HG03460 (cell line): ENCODE data around the gene TRIP13.
A peak's percentile ranks its signal among the peaks of the same experiment; 100 is the strongest.

Experiments
- ATAC-seq: cut with Tn5 transposase; IDR thresholded peaks from one replicate; pipeline ENCODE4 v1.9.1; 2021; ENCODE audit not compliant: unreplicated experiment

The TRIP13 gene

GRCh38 chr5:949815-950560, 57.3 kb downstream of the TRIP13 start:
- no peak for ATAC-seq

DNA sequence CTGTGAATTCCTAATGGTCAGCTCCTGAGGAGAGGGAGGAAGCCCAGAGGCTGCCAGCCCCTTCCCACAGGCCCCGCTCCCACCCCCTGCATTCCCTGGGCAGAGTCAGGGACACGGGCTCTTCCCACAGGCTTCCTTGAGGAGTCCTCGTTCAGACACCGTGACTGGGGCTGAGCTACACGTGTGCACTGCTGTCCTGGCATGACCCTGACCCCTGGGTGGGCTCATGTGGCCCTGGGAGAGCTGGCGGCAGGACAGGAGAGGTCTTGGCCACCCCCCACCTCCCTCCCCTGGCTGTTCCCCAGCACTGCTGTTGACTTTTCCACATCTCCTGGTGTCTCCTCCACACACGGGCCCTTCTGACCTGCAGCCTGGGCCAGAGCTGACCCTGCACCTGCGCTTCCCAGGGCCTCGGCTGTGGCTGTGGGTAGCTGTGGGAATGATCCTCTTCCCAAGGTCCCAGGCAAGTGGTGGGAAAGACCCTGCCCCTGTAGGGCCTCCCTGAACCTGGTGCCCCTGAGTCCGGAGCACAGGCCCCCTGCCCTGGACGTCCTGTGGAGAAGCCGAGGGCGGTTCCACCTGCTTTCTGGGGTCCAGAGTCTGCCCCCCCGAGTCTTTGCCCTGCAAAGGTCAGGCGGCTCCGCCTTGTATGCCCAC, 59.4 kb downstream of the TRIP13 start:
- no peak for ATAC-seq

GRCh38 chr5:952597-953271, 60.0 kb downstream of the TRIP13 start:
- no peak for ATAC-seq

GRCh38 chr5:953535-954449, 61.1 kb downstream of the TRIP13 start:
- no peak for ATAC-seq

GRCh38 chr5:955886-956761, 63.4 kb downstream of the TRIP13 start:
- no peak for ATAC-seq

- ATAC-seq, result peak; percentile 58
These were observed 64.5 kb downstream of the TRIP13 start for GRCh38 chr5:956941-957747.

DNA sequence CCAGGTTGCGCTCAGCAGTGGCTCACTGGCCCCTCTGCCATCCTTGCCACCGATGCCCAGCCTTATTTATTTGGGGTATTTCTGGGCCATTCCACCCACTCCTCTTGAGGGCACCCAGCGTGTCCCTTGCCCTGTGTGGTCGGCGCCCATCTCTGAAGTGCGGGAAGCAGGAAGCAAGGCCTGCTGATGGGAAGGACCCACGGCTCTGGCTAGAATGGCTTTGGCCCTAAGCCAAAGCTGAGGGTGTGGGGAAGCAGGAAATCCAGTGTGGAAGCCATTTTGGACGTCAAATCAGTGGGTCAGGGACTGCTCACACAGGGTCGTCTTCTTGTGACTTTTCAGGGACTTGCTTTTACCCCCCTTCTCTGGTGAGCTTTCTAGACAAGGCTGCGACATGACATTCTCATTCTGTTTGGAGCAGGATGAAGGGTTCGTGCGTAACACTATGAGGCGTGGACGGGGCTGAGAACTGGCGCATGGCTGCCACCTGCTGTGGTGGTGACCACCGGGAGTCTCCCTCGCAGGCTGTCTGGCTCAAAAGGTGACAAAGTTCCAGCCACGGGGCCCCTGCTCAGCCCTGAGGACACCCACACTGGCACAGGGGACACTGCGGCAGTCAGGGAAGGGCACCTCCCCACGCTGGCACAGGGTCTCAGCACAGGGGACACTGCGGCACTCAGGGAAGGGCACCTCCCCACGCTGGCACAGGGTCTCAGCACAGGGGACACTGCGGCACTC, 65.2 kb downstream of the TRIP13 start:
- no peak for ATAC-seq

GRCh38 chr5:958701-959571, 66.3 kb downstream of the TRIP13 start:
- no peak for ATAC-seq

- ATAC-seq, result no peak
These were observed 67.2 kb downstream of the TRIP13 start for GRCh38 chr5:959581-960531.

GRCh38 chr5:960551-960950, 67.9 kb downstream of the TRIP13 start:
- ATAC-seq, result no peak

- no peak for ATAC-seq
These were observed 68.5 kb downstream of the TRIP13 start for GRCh38 chr5:961002-961710.

- ATAC-seq, result no peak
These were observed 69.1 kb downstream of the TRIP13 start for GRCh38 chr5:961711-962240.

DNA sequence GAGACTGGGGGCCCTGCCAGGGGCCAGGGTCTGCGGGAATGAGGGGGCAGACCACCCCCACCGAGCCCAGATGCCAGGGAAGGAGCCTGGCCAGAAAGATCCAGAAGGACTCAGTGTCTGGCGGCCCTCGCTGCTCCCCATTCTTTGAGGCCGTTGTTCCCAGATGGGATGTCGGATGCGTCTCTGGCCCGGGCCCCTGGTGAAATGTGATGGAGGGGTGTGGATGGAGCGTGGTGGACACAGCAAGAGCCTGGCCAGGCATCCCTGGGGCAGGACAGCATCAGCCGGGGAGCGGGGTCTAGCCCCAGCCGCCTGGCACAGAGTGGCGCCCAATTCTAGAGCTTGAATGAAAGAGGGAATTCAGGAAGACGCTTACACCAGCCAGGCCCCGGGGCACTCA, 69.7 kb downstream of the TRIP13 start:
- ATAC-seq, result no peak

- no peak for ATAC-seq
These were observed 70.1 kb downstream of the TRIP13 start for GRCh38 chr5:962801-963200.

DNA sequence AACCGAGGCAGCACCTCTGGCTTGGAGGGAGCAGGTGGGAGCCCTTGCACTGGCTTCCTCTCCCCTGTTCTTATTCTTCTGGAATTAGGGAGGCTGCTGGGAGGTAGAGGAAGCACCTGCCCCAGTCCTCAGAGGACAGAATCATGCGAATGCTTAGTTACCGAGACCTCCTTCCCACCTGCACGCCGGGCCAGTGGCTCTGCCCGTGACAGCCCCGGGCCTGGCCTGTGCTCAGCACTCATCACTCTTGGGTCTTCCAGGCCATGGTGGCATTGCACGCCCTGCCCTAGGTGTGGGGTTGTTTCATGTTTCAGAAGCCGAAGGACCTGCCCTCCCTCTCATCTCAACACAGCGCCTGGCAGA, 70.6 kb downstream of the TRIP13 start:
- ATAC-seq, result no peak
